Endothelial cell of umbilical vein (primary cell): ENCODE results near the gene DHX16.
"Not testable (repeated sequence)": the region's sequence is repeated elsewhere in the genome, so short reads cannot be mapped to it uniquely, and the experiment has no call there.

ENCODE experiments used
- EZH2 ChIP-seq: IDR thresholded peaks from 2 replicates; pipeline ENCODE4 v1.6.1; 2012; ENCODE audit warnings: borderline replicate concordance, low read depth, mild to moderate bottlenecking, moderate library complexity, low read length, inconsistent platforms; ENCODE audit not compliant: severe bottlenecking
- FOS ChIP-seq: IDR thresholded peaks from 2 replicates; pipeline ENCODE4 v1.6.1; 2011; ENCODE audit warnings: mild to moderate bottlenecking, low read length, moderate library complexity, borderline replicate concordance; ENCODE audit not compliant: insufficient read depth
- JUN ChIP-seq: IDR thresholded peaks from 2 replicates; pipeline ENCODE4 v1.6.1; 2011; ENCODE audit warnings: borderline replicate concordance, low read depth; ENCODE audit not compliant: insufficient read length, insufficient read depth
- POLR2A ChIP-seq: IDR thresholded peaks from 2 replicates; pipeline ENCODE4 v1.6.1; 2012; ENCODE audit warnings: low read depth, mild to moderate bottlenecking, control low read depth, low read length
- POLR2AphosphoS5 ChIP-seq: IDR thresholded peaks from 2 replicates; pipeline ENCODE4 v1.6.1; 2012; ENCODE audit warnings: low read depth, mild to moderate bottlenecking, control low read depth, low read length, moderate library complexity; ENCODE audit not compliant: insufficient read depth
- TF ChIP-seq, protein P1 (sequence below), 2 donors: IDR thresholded peaks; 1 replicate in 1 of 2; 2 replicates in 1 of 2; pipeline ENCODE4 v1.5.1; 2011; ENCODE audit warnings: low read length in 2 of 2, mild to moderate bottlenecking in 2 of 2, moderate library complexity in 2 of 2, control low read depth in 1 of 2, inconsistent platforms in 1 of 2, low read depth in 1 of 2; ENCODE audit not compliant: insufficient read depth in 1 of 2; ENCODE audit errors: extremely low read depth in 1 of 2
- TF ChIP-seq, protein P2 (sequence below): IDR thresholded peaks from 2 replicates; pipeline ENCODE4 v1.6.1; 2011; ENCODE audit not compliant: insufficient read depth, insufficient read length

DNA sequence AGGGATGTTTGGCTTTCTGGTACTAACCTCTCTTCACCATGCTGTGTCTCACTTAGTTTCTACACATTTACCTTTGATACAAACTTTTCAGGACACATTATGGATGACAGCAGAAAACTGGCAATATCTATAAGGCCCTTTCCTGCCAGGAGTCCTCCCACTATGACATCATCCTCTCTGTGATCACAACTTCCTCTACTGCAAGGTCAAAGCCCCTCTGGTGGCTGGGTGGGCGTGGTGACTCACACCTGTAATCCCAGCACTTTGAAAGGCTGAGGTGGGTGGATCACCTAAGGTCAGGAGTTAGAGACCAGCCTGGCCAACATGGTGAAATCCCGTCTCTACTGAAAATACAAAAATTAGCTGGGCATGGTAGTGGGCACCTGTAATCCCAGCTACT lies 6.5 kb downstream of the DHX16 start:
- TF ChIP-seq, protein P1, sequence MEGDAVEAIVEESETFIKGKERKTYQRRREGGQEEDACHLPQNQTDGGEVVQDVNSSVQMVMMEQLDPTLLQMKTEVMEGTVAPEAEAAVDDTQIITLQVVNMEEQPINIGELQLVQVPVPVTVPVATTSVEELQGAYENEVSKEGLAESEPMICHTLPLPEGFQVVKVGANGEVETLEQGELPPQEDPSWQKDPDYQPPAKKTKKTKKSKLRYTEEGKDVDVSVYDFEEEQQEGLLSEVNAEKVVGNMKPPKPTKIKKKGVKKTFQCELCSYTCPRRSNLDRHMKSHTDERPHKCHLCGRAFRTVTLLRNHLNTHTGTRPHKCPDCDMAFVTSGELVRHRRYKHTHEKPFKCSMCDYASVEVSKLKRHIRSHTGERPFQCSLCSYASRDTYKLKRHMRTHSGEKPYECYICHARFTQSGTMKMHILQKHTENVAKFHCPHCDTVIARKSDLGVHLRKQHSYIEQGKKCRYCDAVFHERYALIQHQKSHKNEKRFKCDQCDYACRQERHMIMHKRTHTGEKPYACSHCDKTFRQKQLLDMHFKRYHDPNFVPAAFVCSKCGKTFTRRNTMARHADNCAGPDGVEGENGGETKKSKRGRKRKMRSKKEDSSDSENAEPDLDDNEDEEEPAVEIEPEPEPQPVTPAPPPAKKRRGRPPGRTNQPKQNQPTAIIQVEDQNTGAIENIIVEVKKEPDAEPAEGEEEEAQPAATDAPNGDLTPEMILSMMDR (IDR thresholded peaks at IDR 0.05; ENCODE audit: extremely low read depth in 1 of 2, insufficient read depth in 1 of 2, low read depth in 1 of 2, low read length in 2 of 2), result not testable (repeated sequence)
- TF ChIP-seq POLR2AphosphoS5, POLR2A, EZH2, FOS: not testable (repeated sequence)
- TF ChIP-seq, protein P2, sequence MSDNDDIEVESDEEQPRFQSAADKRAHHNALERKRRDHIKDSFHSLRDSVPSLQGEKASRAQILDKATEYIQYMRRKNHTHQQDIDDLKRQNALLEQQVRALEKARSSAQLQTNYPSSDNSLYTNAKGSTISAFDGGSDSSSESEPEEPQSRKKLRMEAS, result not testable (repeated sequence)
- TF ChIP-seq JUN, result peak; percentile 40
